GM19025 (cell line): ENCODE measurements around the gene ZNF391.
"Not testable (repeated sequence)": the region's sequence is repeated elsewhere in the genome, so short reads cannot be mapped to it uniquely, and the experiment has no call there.

ENCODE experiments used
- ATAC-seq: cut with Tn5 transposase; IDR thresholded peaks from one replicate; pipeline ENCODE4 v1.9.1; 2021; ENCODE audit warnings: mild to moderate bottlenecking, low read depth, moderate library complexity; ENCODE audit not compliant: unreplicated experiment

ZNF391 gene

DNA sequence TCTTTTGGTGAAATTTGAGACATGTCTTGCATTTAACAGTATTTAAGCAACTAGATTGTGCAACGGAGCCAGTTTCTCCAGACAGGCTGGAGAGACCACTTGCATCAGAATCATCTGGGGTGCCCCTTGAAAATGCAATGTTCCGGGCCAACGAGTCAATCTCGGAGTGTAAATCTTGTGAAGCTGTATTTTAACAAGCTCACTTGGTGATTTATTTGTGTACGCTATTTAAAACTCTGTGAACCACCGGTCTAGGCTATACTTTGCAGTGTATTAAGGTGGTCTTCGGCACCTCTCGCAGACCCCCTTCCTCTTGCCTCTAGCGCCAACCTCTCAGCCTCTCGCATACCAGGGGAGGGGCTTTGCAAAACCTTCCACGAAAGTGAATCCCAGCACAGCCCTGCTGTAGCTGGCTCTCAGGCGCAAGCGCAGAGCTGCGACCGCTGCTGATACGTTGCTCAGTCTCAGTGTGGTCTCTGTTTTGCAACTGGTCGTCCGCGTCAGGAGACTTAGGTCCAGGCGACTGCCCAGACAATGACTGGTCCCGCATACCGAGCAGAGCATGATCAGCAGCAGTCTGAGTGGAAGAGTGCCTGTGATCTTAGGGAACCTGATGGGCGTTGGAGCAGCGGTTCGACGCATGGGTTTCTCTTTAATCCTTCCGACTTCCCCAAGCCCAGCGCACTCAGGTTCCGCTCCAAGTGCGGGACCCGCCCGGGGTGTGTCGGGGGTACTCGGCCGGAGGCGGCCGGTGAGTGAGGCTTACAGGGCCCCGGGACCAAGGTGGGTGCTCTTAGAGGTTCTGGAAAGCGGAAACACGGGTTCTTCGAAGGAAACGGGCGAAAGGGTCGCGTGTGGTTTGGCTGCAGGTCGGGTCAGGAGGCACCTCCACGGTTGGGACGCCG lies at the start of gene ZNF391:
Gene ZNF391, plus strand, starts transcription at position 467 of the 905 bp plus-strand sequence. CDS start 11,612 bp downstream, outside the sequence.
- peak; percentile 87 for ATAC-seq

DNA sequence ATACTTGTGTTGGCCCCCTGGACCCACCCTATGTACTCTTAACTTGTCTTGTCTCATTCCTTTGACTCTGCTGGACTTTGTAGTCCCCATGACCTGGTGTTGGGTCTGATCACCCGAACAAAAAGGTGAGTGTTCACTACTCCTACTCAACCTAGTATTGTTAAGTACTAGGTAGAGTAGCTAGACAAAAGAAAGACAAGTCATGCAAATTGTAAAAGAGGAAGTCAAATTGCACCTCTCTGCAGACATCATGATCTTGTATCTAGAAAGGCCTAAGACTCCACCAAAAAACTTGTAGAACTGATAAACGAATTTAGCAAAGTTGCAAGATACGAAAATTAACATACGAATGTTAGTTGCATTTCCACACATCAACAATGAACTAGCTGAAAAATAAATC lies 35.7 kb upstream of the ZNF391 start:
- no peak for ATAC-seq

DNA sequence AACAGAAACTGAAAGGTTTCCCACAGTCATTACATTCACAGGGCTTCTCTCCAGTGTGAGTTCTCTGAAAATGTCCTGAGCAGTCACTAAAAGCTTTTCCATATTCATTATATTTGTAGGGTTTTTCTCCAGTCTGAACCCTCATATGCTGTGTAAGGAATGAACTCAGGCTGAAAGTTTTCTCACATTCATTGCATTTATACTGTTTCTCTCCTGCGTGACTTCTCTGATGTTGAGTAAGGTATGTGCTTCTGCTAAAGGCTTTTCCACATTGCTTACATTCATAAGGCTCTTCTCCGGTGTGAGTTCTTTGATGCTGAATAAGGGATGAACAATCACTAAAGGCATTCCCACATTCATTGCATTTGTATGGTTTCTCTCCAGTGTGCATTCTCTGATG lies 29.8 kb upstream of the ZNF391 start:
- ATAC-seq = no peak

DNA sequence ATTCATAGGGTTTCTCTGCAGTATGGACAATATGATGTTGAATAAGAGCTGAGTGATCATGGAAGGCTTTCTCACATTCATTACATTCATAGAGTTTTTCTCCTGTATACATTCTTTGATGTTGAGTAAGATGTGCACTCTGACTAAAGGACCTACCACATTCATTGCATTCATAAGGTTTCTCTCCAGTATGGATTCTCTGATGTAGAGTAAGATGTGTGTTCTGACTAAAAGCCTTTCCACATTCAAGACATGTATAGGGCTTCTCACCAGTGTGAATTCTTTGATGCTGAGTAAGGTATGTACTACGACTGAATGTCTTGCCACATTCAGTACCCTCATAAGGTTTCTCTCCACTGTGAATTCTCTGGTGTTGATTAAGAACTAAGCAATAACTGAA lies 29.3 kb upstream of the ZNF391 start:
- ATAC-seq = no peak

DNA sequence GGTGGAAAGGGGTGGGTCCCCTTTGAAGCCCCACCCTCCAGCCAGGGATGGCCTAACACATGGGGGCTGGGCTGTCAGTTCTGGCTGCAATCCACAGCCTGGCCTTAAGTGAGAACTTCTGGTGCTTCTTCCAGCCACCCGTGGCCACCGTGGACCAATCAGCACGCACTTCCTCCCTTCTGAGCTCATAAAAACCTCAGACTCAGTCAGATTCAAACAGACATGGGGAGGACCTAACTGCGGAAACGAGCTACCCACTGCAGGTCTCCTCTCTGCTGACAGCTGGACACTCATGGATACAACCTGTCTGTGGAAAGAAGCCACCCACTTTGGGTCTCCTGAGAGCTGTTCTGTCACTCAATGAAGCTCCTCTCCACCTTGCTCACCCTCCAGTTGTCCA lies 20.4 kb upstream of the ZNF391 start:
- ATAC-seq = no peak

DNA sequence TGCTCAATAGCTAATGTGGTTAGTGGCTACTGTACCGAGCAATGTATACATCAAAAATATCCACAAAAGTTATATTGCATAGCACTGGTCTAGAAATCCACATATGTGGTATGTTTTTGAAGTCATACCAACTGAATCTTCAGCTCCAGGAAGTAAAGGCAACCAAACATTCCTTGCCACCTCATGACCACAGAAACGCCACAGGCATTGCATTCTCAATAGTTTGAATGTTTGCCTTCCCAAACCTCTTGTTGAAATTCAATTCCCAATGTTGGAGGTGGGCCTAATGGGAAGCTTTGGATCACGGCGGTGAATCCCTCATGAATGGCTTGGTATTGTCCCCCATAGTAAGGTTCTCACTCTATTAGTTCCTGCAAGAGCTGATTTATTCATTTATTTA lies 18.2 kb upstream of the ZNF391 start:
- no peak for ATAC-seq

DNA sequence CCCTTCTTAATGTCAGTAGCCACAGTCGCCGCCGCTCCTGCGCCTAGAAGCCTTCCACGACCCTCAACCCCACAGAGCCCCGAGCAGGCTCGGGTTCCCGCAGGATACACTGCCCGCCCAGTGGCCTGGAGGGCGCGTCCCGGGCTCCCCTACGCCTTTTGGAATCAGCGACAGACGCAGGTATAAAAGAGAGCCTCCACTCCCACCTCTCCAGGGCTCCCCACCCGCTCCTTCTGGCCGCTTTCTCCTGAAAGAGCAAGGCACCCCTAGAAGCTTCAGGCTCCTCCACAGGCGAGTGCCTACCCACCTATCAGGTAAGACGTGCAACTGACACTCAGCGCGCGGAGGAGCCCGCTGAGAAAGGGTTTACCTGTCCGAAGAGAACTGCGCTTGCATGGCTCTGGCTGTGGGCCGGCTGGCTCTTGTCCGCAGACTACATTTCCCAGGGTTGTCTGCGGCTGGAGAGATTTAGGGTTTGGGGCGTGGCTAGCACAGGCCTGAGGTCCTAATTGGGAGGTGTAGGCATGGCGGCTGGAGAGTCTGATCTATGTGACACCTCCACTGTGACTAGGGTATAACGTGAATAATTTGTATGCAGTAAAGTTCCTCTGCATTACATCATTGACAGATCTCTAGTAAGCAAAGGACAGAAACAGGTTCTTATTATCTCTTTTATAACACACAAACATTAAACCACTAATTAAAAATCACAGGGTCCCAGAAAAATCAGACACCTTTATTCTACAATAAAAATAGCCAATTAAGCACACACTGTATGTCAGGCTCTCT lies 13.5 kb upstream of the ZNF391 start:
- no peak for ATAC-seq

DNA sequence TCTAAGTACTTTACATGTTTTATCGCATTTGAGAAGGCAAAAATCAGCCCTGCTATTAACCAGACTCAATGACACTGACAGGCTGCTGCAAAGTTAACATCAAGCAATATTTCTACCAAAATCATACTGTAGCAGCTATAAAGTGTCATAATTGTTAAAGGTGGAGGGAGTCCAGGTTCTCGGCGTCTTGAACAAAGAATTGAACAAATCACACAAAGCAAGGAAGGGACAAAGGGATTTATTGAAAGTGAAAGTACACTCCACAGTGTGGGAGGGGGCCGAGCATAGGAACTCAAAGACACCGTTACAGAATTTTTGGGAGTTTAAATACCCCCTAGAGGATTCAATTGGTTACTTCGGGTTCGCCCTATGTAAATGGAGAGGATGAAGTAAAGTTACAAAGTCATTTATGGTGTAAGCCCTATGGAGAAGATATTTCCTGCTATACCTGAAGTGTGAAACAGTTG lies 12.9 kb upstream of the ZNF391 start:
- no peak for ATAC-seq

DNA sequence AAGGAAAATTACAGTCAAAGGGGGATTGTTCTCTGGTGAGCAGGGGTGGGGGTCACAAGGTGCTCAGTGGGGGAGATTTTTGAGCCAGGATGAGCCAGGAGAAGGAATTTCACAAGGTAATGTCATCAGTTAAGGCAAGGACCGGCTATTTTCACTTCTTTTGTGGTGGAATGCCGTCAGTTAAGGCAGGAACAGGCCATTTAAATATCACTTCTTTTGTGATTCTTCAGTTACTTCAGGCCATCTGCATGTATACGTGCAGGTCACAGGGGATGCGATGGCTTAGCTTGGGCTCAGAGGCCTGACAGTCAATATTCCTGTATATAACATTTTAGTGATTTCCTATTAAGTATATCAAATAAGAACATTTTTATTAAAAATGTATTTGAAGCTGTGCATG lies 10.2 kb upstream of the ZNF391 start:
- ATAC-seq = not testable (repeated sequence)

DNA sequence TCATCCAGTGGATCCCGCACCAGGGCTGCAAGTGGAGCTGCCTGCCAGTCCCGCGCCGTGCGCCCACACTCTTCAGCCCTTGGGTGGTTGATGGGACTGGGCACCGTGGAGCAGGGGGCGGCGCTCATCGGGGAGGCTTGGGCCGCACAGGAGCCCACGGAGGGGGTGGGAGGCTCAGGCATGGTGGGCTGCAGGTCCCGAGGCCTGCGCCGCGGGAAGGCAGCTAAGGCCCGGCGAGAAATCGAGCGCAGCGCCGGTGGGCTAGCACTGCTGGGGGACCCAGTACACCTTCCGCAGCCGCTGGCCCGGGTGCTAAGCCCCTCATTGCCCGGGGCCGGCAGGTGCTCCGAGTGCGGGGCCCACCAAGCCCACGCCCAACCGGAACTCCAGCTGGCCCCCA lies 7.6 kb upstream of the ZNF391 start:
- not testable (repeated sequence) for ATAC-seq

DNA sequence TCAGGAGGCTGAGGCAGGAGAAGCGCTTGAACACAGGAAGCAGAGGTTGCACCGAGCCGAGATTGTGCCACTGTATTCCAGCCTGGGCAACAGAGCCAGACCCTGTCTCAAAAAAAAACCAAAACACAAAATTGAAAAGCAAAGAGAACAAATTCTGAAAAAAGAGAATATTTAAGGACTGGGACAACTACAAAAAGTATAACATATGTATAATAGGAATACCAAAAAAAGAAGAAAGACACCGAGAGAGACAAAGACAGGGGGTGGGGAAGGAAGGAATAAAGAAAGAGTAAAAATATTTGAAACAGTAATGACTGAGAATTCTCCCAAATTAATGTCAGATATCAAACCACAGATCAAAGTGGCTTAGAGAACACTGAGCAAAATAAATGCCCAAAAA lies 5.5 kb upstream of the ZNF391 start:
- no peak for ATAC-seq

DNA sequence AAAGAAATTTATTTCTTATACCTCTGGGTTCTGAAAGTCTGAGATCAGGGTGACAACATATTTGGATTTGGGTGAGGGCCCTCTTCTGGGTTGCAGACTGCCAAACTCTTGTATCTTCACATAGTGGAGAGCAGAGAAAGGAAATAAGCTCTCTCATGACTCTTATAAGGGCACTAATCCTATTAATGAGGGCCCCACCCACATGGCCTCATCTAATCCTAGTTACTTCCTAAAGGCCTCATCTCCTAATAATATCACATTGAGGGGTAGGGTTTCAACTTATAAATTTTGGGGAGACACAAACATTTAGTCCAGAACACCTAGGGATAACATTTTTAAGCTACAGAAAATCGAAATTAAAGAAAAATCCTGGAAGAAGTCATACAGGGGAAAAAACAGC lies 5.1 kb upstream of the ZNF391 start:
- no peak for ATAC-seq

DNA sequence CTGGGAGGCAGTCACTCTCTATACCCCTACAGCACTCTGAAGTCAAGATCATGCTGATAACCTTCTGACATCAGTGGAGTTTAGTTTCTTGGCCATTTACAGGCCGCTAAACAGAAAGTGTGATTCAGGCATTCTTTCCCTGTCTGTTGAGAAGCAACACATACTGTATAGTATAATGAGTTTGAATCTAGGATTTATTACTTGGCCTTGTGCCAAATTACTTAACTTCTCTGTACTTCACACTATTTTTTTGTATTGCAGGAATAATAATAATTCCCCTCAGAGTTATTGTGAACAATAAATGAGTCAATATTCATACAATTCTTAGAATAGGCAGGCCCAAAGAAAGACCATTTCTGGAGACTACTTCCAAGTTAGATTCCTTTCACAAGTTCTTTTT lies 4.1 kb downstream of the ZNF391 start:
- ATAC-seq = no peak

DNA sequence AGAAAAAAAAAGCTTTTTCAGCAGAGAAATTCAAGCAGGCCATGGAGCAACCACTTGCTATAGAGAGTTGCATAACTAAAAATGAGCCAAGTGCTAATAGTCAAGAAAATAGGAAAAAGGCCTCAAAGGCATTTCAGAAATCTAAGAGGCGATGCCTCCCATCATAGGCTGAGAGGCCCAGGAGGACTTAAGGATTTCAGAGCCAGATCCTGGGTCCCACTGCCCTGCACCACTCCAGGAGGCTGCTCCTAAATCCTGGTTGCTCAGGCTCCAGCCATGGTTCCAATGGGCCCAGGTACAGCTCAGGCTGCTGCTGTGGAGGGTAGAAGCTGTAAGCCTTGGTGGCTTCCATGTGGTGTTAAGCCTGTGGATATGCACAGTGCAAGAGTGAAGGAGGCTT lies 5.5 kb downstream of the ZNF391 start:
- ATAC-seq = no peak

DNA sequence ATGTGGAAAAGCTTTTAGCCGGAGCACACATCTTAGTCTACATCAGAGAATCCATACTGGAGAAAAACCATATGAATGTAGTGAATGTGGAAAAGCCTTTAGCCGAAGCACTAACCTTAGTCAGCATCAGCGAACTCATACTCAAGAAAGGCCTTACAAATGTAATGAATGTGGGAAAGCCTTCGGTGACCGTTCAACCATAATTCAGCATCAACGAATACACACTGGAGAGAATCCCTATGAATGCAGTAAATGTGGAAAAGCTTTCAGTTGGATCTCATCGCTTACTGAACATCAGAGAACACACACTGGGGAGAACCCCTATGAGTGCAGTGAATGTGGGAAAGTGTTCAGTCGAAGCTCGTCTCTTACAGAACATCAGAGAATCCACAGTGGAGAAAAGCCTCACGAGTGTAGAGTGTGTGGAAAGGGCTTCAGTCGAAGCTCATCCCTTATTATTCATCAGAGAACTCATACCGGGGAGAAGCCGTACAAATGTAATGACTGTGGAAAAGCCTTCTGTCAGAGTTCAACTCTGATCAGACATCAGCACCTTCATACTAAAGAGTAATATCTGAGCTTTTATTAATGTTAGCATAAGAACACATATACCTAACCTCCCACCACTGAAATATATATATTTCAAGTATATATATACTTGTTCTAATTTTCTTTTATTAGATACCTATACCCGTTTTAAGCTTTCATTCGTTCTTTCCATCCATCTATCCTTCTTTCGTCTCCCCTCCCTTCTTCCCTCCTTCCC lies 12.5 kb downstream of the ZNF391 start:
- no peak for ATAC-seq

DNA sequence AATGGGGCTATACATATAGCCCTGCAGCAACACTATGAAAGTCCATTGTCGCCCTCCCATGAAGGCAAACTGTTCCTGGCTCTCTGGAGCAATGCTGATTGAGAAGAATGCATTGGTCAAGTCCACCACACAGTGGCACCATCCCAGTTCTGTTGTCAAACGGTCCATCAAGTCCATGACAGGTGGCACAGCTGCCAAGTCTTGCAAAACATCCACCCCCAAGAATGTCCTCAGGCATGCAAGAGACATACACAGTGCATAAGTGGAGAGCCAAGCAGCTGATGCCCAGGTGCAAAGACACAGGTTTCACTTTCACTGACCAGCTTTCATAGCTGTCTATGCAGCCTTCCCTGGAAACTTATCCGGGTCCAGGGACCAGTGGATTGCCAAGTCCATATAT lies 17.5 kb downstream of the ZNF391 start:
- ATAC-seq = no peak

DNA sequence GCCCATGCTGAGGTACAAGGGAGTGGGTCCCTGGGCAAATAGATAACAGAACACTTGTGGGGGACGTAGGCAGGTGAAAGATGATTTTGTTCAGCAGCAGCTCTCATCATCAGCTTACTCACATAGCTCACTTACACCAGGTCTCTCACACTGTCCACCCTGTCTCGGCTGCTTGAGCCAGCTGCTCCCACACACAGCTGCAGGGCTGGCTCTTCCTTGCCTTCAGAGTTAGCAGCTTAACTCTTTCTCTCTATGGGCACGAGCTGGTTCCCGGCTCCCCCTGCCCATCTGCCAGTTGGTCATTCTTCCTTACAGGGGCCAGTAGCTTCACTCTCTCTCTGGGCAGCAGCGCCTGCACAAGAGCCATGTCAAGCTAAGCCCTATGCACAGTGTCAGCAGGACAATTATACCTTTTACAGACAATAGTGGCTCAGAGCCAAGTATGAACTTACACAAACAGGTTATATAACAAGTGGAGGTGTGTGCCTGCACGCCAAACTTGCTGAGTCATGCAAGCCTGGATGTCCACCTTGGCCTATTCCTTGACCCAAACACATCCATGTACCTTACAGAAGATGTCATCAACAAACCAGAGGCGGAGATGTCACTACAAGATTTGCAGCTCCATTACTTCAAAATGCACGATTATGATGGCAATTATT lies 18.7 kb downstream of the ZNF391 start:
- ATAC-seq = no peak

DNA sequence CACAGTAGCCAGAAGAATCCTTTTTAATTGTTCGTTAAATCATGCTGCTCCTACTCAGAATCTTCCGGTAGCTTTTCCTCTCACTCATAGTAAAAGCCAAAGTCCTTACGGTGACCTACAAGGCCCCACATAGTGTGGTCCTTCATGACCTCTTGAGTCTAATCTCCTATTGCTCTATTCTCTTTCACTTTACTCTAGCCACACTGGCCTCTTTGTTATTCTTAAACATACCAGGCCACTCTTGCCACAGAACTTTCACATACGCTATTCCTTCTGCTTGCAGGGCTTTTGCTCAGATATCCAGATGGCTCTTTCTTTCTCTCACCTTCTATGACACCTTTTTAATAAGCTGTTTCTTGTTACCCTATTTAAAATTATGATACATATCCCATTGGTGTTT lies 25.7 kb downstream of the ZNF391 start:
- no peak for ATAC-seq

DNA sequence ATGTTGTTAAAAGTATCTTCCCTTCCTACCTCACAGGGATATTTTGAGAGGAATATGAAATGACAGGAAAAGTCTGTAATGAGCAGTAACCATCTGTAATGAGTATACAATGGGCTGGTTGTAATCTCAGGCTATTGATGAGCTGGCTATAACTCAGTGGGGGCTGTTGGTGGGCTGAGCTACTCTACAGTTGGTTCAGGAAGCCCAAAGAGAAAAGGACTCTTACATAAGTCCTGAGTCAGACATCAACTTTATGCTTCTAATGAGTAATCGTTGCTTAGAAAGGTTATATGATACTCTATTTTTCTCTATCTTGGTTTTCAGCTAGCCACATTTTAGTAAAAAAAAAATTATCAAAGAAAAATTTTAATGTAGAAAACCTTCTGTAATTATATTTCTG lies 26.4 kb downstream of the ZNF391 start:
- ATAC-seq = no peak

DNA sequence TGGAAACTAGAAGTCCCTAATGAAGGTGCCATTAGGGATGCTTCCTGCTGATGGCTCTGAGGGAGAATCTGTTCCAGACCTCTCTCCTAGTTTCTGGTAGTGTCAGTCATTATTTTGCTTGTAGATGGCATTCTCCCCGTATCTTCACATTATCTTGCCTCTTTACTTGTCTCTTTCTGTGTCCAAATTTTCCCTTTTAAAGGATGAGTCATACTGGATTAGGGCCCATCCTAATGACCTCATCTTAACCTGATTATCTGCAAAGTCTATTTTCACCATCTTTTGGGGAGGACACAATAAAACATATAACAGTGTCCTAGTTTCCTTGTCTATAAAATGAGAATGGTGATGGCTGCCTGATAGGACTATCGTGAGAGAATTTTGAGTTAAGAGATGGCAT lies 27.3 kb downstream of the ZNF391 start:
- no peak for ATAC-seq
